Spleen (tissue), 11 donors: Measurements from ENCODE around the gene LRRC32. TPM values are rescaled to one million over a fixed set of nuclear protein-coding genes. Genes with fewer than 3 reads are reported as not detected.

Experiments used
- DNase-seq: peaks from one replicate; pipeline ENCODE4 v3.0.0-alpha.2; 2020
- H3K27ac ChIP-seq, 8 donors: fragments of 200-600 bp; sonication (generic) in 7 of 8; 1 replicate in 4 of 8; 2 replicates in 4 of 8; pipeline versions ENCODE4 v1.5.0 to v1.8.0; 2016 to 2021; ENCODE audit warnings: inconsistent platforms in 4 of 8, mild to moderate bottlenecking in 4 of 8, moderate library complexity in 1 of 8
- H3K27me3 ChIP-seq, 7 donors: fragments of 200-600 bp; sonication (generic) in 6 of 7; replicated peaks in 1 of 7; 1 replicate in 4 of 7; 2 replicates in 3 of 7; pipeline versions ENCODE4 v1.5.0 to v1.8.0; 2016 to 2021; ENCODE audit warnings: inconsistent platforms in 3 of 7, mild to moderate bottlenecking in 1 of 7
- H3K36me3 ChIP-seq, 6 donors: fragments of 200-600 bp; sonication (generic) in 5 of 6; 1 replicate in 4 of 6; 2 replicates in 2 of 6; pipeline versions ENCODE4 v1.5.0 to v1.8.0; 2016 to 2021; ENCODE audit warnings: inconsistent platforms in 2 of 6
- H3K4me1 ChIP-seq, 6 donors: fragments of 200-600 bp; sonication (generic) in 5 of 6; 1 replicate in 3 of 6; 2 replicates in 3 of 6; pipeline versions ENCODE4 v1.5.0 to v1.8.0; 2016 to 2021; ENCODE audit warnings: inconsistent platforms in 3 of 6
- H3K4me3 ChIP-seq, 8 donors: fragments of 200-600 bp; sonication (generic) in 7 of 8; 1 replicate in 4 of 8; 2 replicates in 4 of 8; pipeline versions ENCODE4 v1.5.0 to v1.8.0; 2016 to 2021; ENCODE audit warnings: inconsistent platforms in 4 of 8, mild to moderate bottlenecking in 4 of 8, moderate library complexity in 2 of 8
- H3K9me3 ChIP-seq, 8 donors: fragments of 200-600 bp; sonication (generic) in 7 of 8; 1 replicate in 4 of 8; 2 replicates in 4 of 8; pipeline versions ENCODE4 v1.5.0 to v1.8.0; 2016 to 2021; ENCODE audit warnings: inconsistent platforms in 4 of 8
- POLR2A ChIP-seq, 3 donors: fragments of 450-650 bp; IDR thresholded peaks; one replicate each; pipeline ENCODE4 v1.5.1; 2017; ENCODE audit warnings: antibody characterized with exemption in 3 of 3, mild to moderate bottlenecking in 1 of 3
- POLR2AphosphoS5 ChIP-seq, 3 donors: sonication (generic); formaldehyde crosslinking; IDR thresholded peaks; one replicate each; pipeline ENCODE4 v1.5.1; 2017; ENCODE audit warnings: antibody characterized with exemption in 3 of 3
- WGBS, 5 donors: extraction: QIAGEN DNeasy Blood & Tissue Kit in 3 of 5; methylation state at CpG; one replicate each; pipeline versions ENCODE4 v1.1.5 to v1.1.7; 2013 to 2018; 5-methylcytosine and 5-hydroxymethylcytosine counted together
- intact Hi-C: fragments of 100-400 bp; cut with DNase I; formaldehyde crosslinking; loops from one replicate; pipeline ENCODE4 v1.15.0; 2023; ENCODE audit warnings: low total_unique reads
- polyA plus RNA-seq, 3 donors: library from polyadenylated mRNA; stranded (reverse); fragments of 200-250 nt; gene quantifications; one replicate each; pipeline ENCODE4 v1.2.1, GENCODE V29; 2013
- total RNA-seq, 7 donors: library from RNA; depleted of rRNA in 3 of 7; stranded (reverse); fragments of >200 nt in 3 of 7; fragmentation: NEBNext Ultra II Directional in 4 of 7; extraction: Animal tissue kit (Norgen Biotek cat#: 25700) in 4 of 7; gene quantifications; one replicate each; pipeline versions ENCODE4 v1.1.0 to v1.2.1, GENCODE V29; 2016 to 2021
- TF ChIP-seq, protein P1 (sequence below), 11 experiments: fragments of 200-600 bp in 7 of 11; fragments of 450-650 bp in 4 of 11; sonication (generic) in 4 of 11; IDR thresholded peaks in 8 of 11; conservative IDR thresholded peaks in 3 of 11; 1 replicate in 7 of 11; 2 replicates in 4 of 11; pipeline versions ENCODE4 v1.4.0 to v1.8.0; 2016 to 2021; ENCODE audit warnings: antibody characterized with exemption in 11 of 11, inconsistent platforms in 4 of 11, mild to moderate bottlenecking in 1 of 11
- donor health status: healthy with polysubstance abuse.
- donor health status: DM: no; HTN: no; CAD: no; lungs with moderate emphysema.
- donor health status: DM: no; HTN: no; CAD: no.
- donor health status: Bipolar disorder and iron deficiency.
- donor health status: healthy.
- donor health status: DM: no; HTN: no; CAD: no.
- donor health status: DM: yes; HTN: yes; CAD: no.

Gene LRRC32
- total and polyA plus RNA-seq, 10 donors: 25.9 to 214 (median 74.3) TPM

GRCh38 chr11:76629853-76630599 lies 40.5 kb downstream of the LRRC32 start:
- H3K36me3 ChIP-seq: no peaks in the 10 kb centered on the region
- peak; percentile 88 for DNase-seq
- peaks cover 0 to 3% (median 0%) of the 10 kb centered on the region in 7 donors for H3K27me3 ChIP-seq
- H3K9me3 ChIP-seq: peaks cover 0 to 12% (median 10%) of the 10 kb centered on the region in 8 donors
- 9 to 22% (median 14%) methylated on average over 11 of the region's 11 CpGs for WGBS, 5 donors
- peak overlapping the region; percentile 64 to 86 (median 81) for H3K27ac ChIP-seq
- intact Hi-C loops: no loop called here
- H3K4me1 ChIP-seq: peaks cover 30 to 58% (median 50%) of the 10 kb centered on the region in 6 donors
- H3K4me3 ChIP-seq: peak overlapping the region in 2 of 8 donors; percentile 0 to 2
- TF ChIP-seq POLR2A (IDR thresholded peaks at IDR 0.05): no peak
- TF ChIP-seq, protein P1, sequence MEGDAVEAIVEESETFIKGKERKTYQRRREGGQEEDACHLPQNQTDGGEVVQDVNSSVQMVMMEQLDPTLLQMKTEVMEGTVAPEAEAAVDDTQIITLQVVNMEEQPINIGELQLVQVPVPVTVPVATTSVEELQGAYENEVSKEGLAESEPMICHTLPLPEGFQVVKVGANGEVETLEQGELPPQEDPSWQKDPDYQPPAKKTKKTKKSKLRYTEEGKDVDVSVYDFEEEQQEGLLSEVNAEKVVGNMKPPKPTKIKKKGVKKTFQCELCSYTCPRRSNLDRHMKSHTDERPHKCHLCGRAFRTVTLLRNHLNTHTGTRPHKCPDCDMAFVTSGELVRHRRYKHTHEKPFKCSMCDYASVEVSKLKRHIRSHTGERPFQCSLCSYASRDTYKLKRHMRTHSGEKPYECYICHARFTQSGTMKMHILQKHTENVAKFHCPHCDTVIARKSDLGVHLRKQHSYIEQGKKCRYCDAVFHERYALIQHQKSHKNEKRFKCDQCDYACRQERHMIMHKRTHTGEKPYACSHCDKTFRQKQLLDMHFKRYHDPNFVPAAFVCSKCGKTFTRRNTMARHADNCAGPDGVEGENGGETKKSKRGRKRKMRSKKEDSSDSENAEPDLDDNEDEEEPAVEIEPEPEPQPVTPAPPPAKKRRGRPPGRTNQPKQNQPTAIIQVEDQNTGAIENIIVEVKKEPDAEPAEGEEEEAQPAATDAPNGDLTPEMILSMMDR (IDR thresholded peaks at IDR 0.05 in 8 of 11, conservative IDR thresholded peaks at IDR 0.05 in 3 of 11): peak in 5 of 11 experiments; percentile 12 to 24 (median 14)
- peak; percentile 52 to 77 (median 73) for TF ChIP-seq POLR2AphosphoS5 (IDR thresholded peaks at IDR 0.05)

DNA sequence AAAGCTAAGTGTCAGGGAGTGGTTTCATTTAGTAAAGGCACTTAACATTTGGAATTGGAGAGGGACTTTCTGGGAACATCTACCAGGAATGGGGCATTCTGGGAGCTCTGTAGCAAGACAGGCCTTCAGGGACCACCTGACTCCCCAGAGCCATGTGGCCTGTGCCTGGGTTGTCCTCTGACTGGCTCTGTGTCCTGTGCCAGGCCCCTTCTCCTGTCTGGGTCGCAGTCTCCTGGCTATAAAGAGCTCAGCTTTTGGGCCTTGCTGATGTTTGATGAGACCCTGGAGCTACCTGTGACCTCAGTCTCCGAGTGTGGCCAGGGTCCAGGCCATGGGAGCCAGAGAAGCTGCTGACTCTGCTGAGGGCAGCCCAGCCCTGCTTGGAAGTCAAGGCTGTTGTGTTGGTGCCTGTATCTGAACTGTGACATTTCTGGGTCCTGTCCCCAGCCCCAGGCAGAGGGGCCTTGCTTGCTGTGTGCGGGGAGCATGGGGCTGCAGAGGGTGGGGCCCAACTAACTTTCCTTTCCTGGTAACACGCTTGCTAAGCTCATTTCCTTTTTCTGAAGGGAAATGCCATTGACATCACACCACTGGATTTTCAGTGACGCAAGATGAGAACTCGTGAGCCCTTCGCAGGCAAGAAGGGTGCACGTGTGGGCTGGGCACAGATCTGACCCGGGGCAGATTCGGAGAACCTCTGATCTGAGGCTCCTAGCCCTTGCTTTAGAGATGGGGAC lies 41.3 kb downstream of the LRRC32 start:
- H3K27ac ChIP-seq: peak overlapping the region; percentile 64 to 86 (median 81)
- H3K36me3 ChIP-seq: no peaks in the 10 kb centered on the region
- no peak overlapping the region for H3K4me3 ChIP-seq
- TF ChIP-seq POLR2AphosphoS5 (IDR thresholded peaks at IDR 0.05): peak; percentile 33 to 80 (median 60)
- no peak for TF ChIP-seq POLR2A (IDR thresholded peaks at IDR 0.05)
- TF ChIP-seq, protein P1 (IDR thresholded peaks at IDR 0.05 in 8 of 11, conservative IDR thresholded peaks at IDR 0.05 in 3 of 11): no peak
- peaks cover 0 to 10% (median 0%) of the 10 kb centered on the region in 7 donors for H3K27me3 ChIP-seq
- intact Hi-C loops: no loop called here
- 8 to 47% (median 32%) methylated on average over 5 to 10 of the region's 10 CpGs for WGBS, 5 donors
- peaks cover 0 to 13% (median 10%) of the 10 kb centered on the region in 8 donors for H3K9me3 ChIP-seq
- no peak for DNase-seq
- H3K4me1 ChIP-seq: peaks cover 30 to 58% (median 50%) of the 10 kb centered on the region in 6 donors

DNA sequence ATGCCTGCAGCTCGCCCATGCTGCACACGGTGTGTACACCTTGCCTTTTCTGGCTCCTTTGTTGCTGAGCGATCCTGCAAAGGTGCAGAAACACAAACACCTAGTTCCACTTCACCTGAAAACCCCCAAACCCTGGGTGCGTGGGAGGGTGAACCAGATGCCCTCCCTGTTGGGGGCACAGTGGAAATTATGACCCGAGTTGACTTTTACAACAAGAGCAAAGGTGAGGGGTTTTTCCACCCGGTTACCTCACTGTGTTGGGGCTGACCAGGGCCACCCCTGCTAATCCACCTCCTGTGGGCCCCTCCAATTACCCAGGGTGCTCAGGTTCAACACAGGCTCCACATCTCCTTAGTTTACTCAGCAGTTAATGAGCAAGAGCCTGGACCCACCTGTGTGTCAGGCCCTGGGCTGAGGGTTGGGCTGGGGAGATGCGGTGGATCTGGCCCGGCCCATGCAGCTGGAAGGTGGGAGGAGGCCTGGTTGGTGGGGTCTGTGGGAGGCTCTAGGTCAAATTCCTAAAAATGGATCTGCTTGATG lies 42.1 kb downstream of the LRRC32 start:
- 76 to 87% (median 85%) methylated on average over 8 of the region's 8 CpGs for WGBS, 5 donors
- TF ChIP-seq POLR2A (IDR thresholded peaks at IDR 0.05): no peak
- no peak for TF ChIP-seq POLR2AphosphoS5 (IDR thresholded peaks at IDR 0.05)
- TF ChIP-seq, protein P1 (IDR thresholded peaks at IDR 0.05 in 8 of 11, conservative IDR thresholded peaks at IDR 0.05 in 3 of 11): no peak
- Histone ChIP-seq H3K4me3 (no peak overlapping the region), H3K27ac (peak overlapping the region in 7 of 8 donors; percentile 69 to 86 (median 83)), H3K36me3 (no peaks in the 10 kb centered on the region), H3K9me3 (peaks cover 0 to 13% (median 10%) of the 10 kb centered on the region in 8 donors), H3K4me1 (peaks cover 30 to 58% (median 50%) of the 10 kb centered on the region in 6 donors), H3K27me3 (peaks cover 0 to 18% (median 0%) of the 10 kb centered on the region in 7 donors)
- intact Hi-C loops: no loop called here
- DNase-seq: no peak
